ENCODE data around the gene LARGE1.

- TF ChIP-seq EZH2phosphoT487 (IDR thresholded peaks at IDR 0.05; ENCODE audit: borderline replicate concordance) (no peak), POLR2AphosphoS5 (IDR thresholded peaks at IDR 0.05; ENCODE audit: low read depth, low read length) (no peak), TCF7L2 (IDR thresholded peaks at IDR 0.05; ENCODE audit: borderline replicate concordance, extremely low read depth, insufficient read depth, insufficient read length) (no peak), CTCF (IDR thresholded peaks at IDR 0.05 in 2 of 3, conservative IDR thresholded peaks at IDR 0.05 in 1 of 3; ENCODE audit: borderline replicate concordance in 1 of 3, insufficient read depth in 1 of 3, low read depth in 2 of 3, low read length in 2 of 3) (no peak), FOSL1 (IDR thresholded peaks at IDR 0.05; ENCODE audit: low read depth) (no peak), POLR2A (IDR thresholded peaks at IDR 0.05; ENCODE audit: borderline replicate concordance, extremely low read depth, insufficient read depth, insufficient read length) (no peak)
These were observed 366.8 kb downstream of the LARGE1 start for GRCh38 chr22:33553493-33553892.
